NCI-H2107 (cell line): ENCODE data around the gene FZD1.

Experiments
- DNase-seq: peaks from one replicate; lab custom pipeline; 2025; lab: John Stamatoyannopoulos, UW

The FZD1 gene

GRCh38 chr7:91264046-91264923, at the start of gene FZD1:
TSS of gene FZD1 (plus strand) at chr7:91264433. CDS start at chr7:91264881, 448 bp downstream.
- DNase-seq = peak; percentile 95

DNA sequence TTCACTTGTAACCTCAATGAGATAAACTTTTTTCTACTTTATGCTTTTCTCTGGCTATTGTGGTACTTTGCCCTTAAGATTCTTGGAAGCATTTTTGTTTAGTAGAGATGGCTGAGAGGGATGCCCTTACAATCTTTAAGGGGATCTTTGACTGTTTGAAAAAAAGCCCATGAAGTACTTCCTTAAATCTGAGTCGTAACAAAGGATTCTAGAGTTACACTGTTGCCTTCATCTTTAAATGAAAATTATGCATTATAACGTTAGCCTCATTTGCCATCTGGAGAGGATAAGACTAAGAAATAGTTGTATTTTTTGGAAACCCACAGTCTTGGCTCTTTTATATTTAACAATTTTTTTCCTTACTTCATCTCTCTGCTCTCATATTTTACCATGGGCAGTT, 37.8 kb upstream of the FZD1 start:
- DNase-seq = no peak

DNA sequence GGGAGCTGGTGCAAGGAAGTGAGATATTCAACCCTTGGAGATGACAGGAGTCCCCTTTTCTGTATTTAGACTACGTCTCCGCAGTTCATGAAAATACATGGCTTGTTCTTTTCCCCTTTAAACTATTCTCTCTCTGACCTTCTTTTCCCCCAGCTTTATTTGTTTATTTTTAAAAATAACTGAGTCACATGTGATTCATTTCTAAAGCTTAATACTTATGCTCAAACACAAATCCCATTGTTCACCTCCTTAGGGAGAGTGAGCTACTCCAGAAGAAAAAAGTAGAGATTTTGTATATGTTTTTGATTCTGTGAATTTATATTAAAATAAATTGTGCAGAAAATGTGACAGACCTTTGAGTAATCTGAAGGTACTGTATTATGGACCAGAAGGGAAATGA, 35.9 kb upstream of the FZD1 start:
- DNase-seq = no peak

DNA sequence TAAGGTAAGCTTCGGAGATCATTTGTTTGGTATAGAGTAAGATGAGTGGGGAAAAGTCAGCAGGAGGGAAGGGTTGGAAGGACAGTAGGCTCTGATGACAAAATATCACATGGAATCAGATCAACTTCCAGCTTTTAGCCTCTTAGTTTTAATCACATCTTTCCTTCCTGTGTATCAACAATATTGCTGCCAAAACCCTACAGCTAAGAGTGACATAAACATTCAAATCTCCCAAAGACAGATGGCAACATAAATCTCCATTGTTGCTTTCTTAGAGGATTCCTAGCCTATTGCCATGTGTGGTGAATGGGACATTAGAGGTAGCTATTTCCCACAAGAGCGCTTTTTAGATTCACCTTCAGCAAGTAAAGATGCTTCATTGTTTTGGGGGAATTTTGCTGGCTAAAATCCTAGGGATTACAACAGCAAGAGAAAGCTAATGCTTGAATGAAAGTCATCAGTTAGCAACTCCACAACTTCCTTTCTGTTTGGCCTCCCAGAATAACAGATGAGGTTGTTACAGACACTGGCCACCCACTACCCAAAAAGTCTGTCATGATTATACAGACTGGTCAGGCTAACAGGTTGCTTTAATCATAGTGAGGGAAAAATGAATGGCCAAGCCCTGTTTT, 35.2 kb upstream of the FZD1 start:
- DNase-seq = peak; percentile 44

GRCh38 chr7:91230100-91230499, 34.1 kb upstream of the FZD1 start:
- no peak for DNase-seq

DNA sequence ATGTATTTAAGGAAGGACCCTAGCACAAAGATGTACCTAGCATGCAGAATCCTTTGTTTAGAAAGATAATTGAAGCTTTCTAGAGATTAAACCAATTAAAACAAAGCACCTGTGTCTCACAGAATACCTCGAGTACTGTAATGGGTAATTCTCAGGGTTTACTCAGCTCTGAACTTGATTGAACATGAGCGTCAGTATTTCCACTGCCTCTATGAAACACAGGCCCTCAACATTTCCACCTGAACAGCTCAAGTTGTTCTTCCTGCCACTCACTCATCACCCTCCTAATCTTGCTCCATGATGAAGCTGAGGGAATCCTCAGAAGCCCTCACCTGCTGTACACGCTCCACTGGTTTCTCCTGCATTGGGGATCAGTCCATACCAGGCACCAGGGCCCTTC, 33.7 kb upstream of the FZD1 start:
- DNase-seq = no peak

GRCh38 chr7:91233212-91233611, 31.0 kb upstream of the FZD1 start:
- no peak for DNase-seq

- no peak for DNase-seq
Observed at GRCh38 chr7:91235211-91235832, 28.9 kb upstream of the FZD1 start.

GRCh38 chr7:91239171-91239604, 25.0 kb upstream of the FZD1 start:
- no peak for DNase-seq

GRCh38 chr7:91239772-91240171, 24.5 kb upstream of the FZD1 start:
- no peak for DNase-seq

- DNase-seq = no peak
Observed at GRCh38 chr7:91240376-91240941, 23.8 kb upstream of the FZD1 start.

DNA sequence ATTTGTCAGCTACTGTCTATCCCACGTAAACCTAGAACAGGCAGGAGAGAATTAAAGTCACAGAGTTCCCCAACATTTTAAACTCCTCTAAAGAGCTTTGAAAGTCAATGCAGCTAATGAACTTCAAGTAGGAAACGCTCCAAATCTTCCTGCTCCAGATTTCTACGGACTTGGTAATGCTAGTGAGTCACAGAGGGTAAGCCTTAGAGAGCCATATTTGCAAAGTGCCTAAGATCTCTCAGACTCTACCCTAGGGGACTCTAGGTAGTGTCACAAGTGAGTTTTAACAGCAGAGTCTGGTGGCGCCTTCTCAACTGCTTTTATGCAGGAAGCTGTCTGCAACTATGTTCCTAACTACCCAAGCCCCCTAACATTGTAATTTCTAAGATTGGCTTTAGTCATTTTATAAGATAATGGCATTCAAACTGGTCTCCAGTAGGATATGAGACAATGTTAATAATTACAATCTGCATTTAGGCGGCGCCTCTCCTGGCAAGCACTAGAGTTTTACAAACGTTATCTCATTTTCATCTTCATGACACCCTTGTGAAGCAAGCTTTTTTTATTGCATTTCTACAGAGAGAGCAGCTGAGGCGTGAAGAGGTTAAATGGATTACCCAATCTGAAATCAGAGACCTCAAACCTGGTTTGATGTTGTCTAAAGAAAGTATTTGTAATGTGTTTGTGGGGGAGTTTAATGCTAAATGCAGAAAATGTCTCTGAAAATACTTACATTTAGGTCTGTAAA, 22.0 kb upstream of the FZD1 start:
- no peak for DNase-seq

DNA sequence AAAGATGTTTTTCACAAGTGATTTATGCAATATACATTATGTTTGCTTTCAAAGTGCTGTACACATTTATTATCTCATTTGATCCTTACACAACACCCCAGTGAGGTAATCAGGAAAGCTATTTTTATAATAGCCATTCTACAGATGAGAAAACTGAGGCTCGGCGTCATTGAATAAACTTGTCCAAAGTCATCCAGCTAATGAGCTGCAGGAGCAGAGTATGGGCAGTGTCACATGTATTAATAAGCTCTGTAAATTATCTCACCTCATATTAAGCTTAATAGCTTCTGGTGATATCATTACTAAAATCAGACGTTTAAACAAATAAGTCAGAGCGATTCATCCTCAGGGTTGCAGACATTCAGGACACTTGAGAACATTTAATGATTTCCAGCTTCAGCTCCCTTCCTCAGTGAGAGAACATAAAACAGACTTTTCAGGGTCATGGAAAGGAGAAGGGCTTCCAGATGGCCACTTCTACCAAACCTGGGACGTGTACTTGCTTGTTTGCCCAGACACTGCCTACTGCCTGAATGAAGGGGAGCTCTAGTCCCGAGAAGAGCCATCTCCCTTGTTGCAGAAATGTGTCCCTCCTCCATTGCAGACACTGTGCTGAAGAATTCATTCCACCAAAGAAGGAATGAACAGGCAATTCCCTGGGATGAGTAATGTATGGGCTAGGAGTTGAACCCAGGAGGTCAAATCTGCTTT, 20.5 kb upstream of the FZD1 start:
- DNase-seq = no peak

DNA sequence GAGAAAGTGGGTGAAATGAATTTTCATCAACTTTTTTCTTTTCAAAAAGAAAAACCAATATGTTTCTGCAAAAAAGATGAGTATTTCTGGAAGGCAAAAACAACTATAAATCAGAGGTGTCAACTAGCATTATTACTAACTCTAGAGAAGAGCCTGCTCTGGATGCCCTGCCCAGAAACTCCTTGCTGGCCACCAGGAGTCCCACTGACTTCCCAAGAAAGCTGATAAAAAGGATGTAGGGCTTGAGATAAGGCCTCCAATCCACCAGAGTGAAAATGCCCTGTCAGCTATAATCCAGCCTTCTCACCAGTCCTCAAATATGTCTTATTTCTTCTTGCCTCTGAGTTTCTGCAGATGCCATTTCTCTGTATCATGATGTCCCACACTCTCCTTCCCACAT, 16.7 kb upstream of the FZD1 start:
- DNase-seq = no peak

- DNase-seq = no peak
Observed at GRCh38 chr7:91248996-91249395, 15.2 kb upstream of the FZD1 start.

DNA sequence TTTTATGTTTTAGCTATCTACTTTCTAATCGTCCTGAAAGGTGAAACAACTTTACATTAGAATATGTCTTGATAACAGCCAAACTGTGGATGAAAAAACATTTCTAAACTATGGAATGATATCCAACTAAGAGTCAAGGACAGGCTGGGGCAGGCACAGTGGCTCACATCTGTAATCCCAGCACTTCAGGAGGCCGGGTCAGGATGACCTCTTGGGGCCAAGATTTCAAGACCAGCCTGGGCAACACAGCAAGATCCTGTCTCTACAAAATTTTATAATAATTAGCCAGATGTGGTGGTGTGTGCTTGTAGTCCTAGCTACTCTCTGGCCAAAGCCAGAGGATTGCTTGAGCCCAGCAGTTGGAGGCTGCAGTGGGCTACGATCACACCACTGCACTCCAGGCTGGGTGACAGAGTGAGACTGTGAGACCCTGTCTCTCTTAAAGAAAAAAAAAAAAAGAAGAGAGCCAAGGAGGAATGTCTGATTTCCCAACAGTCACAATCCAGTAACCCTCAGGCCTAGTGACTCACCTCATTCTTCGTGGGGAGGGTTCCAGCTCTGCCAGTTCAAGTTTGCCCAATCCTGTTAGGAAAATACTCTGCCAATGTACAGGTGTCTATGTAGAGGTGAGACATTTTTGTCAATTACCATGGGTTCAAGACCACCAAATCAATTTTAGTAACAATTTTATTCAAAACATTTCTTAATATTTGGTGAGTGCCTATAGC, 14.6 kb upstream of the FZD1 start:
- DNase-seq = no peak

GRCh38 chr7:91250706-91251105, 13.5 kb upstream of the FZD1 start:
- no peak for DNase-seq

DNA sequence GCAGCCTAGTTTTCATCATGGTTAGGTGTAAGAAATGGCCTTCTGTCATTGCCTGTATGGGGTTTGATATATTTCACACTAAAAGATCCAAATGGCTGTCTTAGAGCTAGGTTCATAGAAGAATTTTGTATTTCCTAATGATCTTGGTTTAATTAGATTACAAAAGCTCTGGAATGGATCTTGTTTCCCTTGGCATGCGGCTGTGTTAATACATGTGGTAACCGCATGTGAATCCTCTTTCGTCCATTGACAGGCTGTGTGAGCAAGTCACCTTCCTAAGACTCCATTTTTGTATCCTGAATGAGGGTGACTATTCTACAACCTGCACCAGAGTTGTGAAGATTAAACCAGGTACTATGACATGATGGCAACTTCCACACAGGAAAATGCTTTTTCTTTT, 12.4 kb upstream of the FZD1 start:
- no peak for DNase-seq

DNA sequence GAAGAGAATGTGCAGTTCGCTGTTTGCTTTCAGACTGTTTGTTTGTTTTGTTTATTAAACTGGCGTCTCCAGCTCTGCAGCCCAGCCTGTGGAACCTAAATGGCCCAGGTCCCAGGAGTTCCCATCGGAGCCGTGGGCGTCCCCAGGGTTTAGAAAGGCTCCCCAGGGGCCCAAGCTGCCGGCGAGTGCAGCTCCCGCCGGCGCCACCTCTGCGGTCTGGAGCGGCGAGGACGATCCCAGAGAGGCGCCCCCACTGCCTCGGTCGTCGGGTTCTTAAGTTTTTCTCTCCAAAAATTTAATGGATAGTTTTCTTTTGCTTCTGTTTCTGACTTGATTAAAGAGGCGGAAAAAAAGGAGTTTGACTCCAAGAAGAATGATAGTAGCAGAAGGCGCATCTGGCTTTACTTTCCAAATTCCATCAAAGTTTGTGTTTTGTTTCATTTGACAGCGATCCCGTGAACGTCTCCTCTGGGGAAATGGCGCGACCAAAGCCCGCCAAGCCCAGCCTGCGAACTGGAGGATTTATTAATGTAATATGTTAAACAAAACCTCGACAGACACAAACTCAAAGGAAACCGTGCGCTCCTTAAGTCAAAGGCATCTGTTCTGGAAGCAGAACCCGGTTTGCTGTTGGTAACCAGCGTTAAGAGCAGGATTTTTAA, 718 bp upstream of the FZD1 start:
- DNase-seq = peak; percentile 72
